ENCODE data around the gene IL25. TPM values are rescaled to one million over a fixed set of nuclear protein-coding genes. Genes with fewer than 3 reads are reported as not detected.
"Not testable (repeated sequence)": the region's sequence is repeated elsewhere in the genome, so short reads cannot be mapped to it uniquely, and the experiment has no call there.

IL25 gene
- total RNA-seq, result not detected

DNA sequence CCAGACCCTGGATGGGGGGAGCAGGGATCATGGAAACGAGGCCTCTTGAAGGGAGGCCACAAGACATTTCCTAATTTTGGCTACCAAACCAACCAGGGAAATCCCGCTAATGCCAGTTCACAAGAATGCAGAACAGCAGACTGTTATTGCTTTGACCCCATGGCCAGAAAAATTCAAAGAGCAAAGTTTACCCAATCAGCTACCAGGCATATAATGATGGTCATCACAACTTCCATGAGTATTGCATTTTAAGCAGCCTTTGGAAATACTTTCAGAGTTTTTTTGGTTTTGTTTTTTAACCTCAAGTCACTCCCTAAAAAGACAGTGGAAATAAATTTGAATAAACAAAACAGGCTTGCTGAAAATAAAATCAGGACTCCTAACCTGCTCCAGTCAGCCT lies at the start of gene IL25:
IL25 (plus strand) TSS at position 301 of the 400 bp plus-strand sequence.
- H3K9ac ChIP-seq (ENCODE audit: low read depth in 1 of 3, low read length in 3 of 3), result no peak within 1 kb of the TSS
- H3K27ac ChIP-seq (ENCODE audit: low read depth, low read length), result no peak within 1 kb of the TSS
- H3K4me3 ChIP-seq (ENCODE audit: low read length in 3 of 3), result no peak within 1 kb of the TSS
- no peaks in the 10 kb centered on the region for H3K9me3 ChIP-seq (ENCODE audit: control insufficient read depth in 3 of 3, low read length in 3 of 3)
- H3K4me1 ChIP-seq (ENCODE audit: control insufficient read depth in 3 of 3, insufficient read depth in 3 of 3, low read length in 3 of 3), result no peaks in the 10 kb centered on the region
- H3K27me3 ChIP-seq (ENCODE audit: control insufficient read depth in 3 of 3, insufficient read depth in 3 of 3, low read length in 3 of 3), result peaks cover 0 to 6% (median 6%) of the 10 kb centered on the region in 3 donors
- no peaks in the 10 kb centered on the region for H3K36me3 ChIP-seq (ENCODE audit: control insufficient read depth in 3 of 3, insufficient read depth in 3 of 3, low read length in 3 of 3)

DNA sequence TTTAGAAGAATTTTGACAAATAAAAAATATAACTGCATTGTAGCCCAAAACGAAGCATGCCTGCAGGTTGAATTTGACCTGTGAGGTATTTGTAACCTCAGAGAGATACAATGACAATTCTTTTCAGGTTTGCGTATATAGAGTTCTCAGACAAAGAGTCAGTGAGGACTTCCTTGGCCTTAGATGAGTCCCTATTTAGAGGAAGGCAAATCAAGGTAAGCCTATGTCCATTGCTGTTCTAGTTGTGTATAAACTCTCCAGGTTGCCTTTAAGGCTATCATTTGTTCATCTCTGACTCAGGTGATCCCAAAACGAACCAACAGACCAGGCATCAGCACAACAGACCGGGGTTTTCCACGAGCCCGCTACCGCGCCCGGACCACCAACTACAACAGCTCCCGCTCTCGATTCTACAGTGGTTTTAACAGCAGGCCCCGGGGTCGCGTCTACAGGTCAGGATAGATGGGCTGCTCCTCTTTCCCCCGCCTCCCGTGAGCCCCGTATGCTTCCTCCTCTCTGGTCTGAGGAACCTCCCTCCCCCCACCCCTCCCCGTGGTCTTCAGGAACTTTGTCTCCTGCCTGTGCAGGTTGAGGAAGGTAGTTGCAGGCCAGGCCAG lies 48.7 kb upstream of the IL25 start:
- no peaks in the 10 kb centered on the region for H3K9me3 ChIP-seq (ENCODE audit: control insufficient read depth in 3 of 3, low read length in 3 of 3)
- no peaks in the 10 kb centered on the region for H3K27me3 ChIP-seq (ENCODE audit: control insufficient read depth in 3 of 3, insufficient read depth in 3 of 3, low read length in 3 of 3)
- H3K36me3 ChIP-seq (ENCODE audit: control insufficient read depth in 3 of 3, insufficient read depth in 3 of 3, low read length in 3 of 3), result peaks cover 20 to 27% (median 23%) of the 10 kb centered on the region in 3 donors
- no peak overlapping the region for H3K9ac ChIP-seq (ENCODE audit: low read depth in 1 of 3, low read length in 3 of 3)
- no peak overlapping the region for H3K4me3 ChIP-seq (ENCODE audit: low read length in 3 of 3)
- H3K4me1 ChIP-seq (ENCODE audit: control insufficient read depth in 3 of 3, insufficient read depth in 3 of 3, low read length in 3 of 3), result peaks cover 20 to 22% (median 22%) of the 10 kb centered on the region in 3 donors
- H3K27ac ChIP-seq (ENCODE audit: low read depth, low read length), result no peak overlapping the region

DNA sequence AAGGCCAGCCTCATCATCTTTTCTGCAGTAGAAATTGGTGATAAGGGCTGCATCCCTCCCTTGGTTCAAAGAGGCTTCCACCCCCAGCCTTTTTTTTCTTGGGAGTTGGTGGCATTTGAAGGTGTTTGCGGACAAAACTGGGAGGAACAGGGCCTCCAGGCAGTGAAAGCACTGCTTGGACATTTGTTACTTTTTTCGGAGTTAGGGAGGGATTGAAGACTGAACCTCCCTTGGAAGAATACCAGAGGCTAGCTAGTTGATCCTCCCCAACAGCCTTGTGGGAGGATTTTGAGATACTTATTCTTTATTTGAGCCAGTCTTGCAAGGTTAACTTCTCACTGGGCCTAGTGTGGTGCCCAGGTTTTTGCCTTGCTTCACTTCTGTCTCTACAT lies 48.2 kb upstream of the IL25 start:
- Histone ChIP-seq H3K27ac (ENCODE audit: low read depth, low read length) (no peak overlapping the region), H3K27me3 (ENCODE audit: control insufficient read depth in 3 of 3, insufficient read depth in 3 of 3, low read length in 3 of 3) (no peaks in the 10 kb centered on the region), H3K4me3 (ENCODE audit: low read length in 3 of 3) (no peak overlapping the region), H3K9ac (ENCODE audit: low read depth in 1 of 3, low read length in 3 of 3) (no peak overlapping the region), H3K4me1 (ENCODE audit: control insufficient read depth in 3 of 3, insufficient read depth in 3 of 3, low read length in 3 of 3) (peaks cover 20 to 22% (median 22%) of the 10 kb centered on the region in 3 donors), H3K9me3 (ENCODE audit: control insufficient read depth in 3 of 3, low read length in 3 of 3) (no peaks in the 10 kb centered on the region), H3K36me3 (ENCODE audit: control insufficient read depth in 3 of 3, insufficient read depth in 3 of 3, low read length in 3 of 3) (peaks cover 20 to 27% (median 23%) of the 10 kb centered on the region in 3 donors)

DNA sequence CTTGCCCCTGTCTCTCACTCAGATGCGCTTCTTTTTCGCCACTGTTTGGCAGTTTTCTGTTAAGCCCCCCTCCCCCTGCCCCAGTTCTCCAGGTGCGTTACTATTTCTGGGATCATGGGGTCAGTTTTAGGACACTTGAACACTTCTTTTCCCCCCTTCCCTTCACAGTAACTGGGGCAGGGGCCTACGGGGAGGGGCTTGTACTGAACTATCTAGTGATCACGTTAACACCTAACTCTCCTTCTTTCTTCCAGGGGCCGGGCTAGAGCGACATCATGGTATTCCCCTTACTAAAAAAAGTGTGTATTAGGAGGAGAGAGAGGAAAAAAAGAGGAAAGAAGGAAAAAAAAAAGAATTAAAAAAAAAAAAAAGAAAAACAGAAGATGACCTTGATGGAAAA lies 47.6 kb upstream of the IL25 start:
- H3K9ac ChIP-seq (ENCODE audit: low read depth in 1 of 3, low read length in 3 of 3), result no peak overlapping the region
- H3K9me3 ChIP-seq (ENCODE audit: control insufficient read depth in 3 of 3, low read length in 3 of 3), result no peaks in the 10 kb centered on the region
- H3K4me3 ChIP-seq (ENCODE audit: low read length in 3 of 3), result no peak overlapping the region
- peaks cover 20 to 27% (median 23%) of the 10 kb centered on the region in 3 donors for H3K36me3 ChIP-seq (ENCODE audit: control insufficient read depth in 3 of 3, insufficient read depth in 3 of 3, low read length in 3 of 3)
- no peak overlapping the region for H3K27ac ChIP-seq (ENCODE audit: low read depth, low read length)
- peaks cover 20 to 22% (median 22%) of the 10 kb centered on the region in 3 donors for H3K4me1 ChIP-seq (ENCODE audit: control insufficient read depth in 3 of 3, insufficient read depth in 3 of 3, low read length in 3 of 3)
- H3K27me3 ChIP-seq (ENCODE audit: control insufficient read depth in 3 of 3, insufficient read depth in 3 of 3, low read length in 3 of 3), result no peaks in the 10 kb centered on the region

DNA sequence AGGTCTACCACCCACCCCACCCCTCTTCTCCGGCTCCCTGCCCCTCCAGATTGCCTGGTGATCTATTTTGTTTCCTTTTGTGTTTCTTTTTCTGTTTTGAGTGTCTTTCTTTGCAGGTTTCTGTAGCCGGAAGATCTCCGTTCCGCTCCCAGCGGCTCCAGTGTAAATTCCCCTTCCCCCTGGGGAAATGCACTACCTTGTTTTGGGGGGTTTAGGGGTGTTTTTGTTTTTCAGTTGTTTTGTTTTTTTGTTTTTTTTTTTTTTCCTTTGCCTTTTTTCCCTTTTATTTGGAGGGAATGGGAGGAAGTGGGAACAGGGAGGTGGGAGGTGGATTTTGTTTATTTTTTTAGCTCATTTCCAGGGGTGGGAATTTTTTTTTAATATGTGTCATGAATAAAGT lies 46.9 kb upstream of the IL25 start:
- not testable (repeated sequence) for H3K9me3 ChIP-seq (ENCODE audit: control insufficient read depth in 3 of 3, low read length in 3 of 3); H3K9ac ChIP-seq (ENCODE audit: low read depth in 1 of 3, low read length in 3 of 3); H3K27ac ChIP-seq (ENCODE audit: low read depth, low read length); H3K4me3 ChIP-seq (ENCODE audit: low read length in 3 of 3); H3K27me3 ChIP-seq (ENCODE audit: control insufficient read depth in 3 of 3, insufficient read depth in 3 of 3, low read length in 3 of 3)
- Histone ChIP-seq H3K36me3 (ENCODE audit: control insufficient read depth in 3 of 3, insufficient read depth in 3 of 3, low read length in 3 of 3) (peaks cover 20 to 27% (median 23%) of the 10 kb centered on the region in 3 donors), H3K4me1 (ENCODE audit: control insufficient read depth in 3 of 3, insufficient read depth in 3 of 3, low read length in 3 of 3) (peaks cover 14 to 16% (median 15%) of the 10 kb centered on the region in 3 donors)

DNA sequence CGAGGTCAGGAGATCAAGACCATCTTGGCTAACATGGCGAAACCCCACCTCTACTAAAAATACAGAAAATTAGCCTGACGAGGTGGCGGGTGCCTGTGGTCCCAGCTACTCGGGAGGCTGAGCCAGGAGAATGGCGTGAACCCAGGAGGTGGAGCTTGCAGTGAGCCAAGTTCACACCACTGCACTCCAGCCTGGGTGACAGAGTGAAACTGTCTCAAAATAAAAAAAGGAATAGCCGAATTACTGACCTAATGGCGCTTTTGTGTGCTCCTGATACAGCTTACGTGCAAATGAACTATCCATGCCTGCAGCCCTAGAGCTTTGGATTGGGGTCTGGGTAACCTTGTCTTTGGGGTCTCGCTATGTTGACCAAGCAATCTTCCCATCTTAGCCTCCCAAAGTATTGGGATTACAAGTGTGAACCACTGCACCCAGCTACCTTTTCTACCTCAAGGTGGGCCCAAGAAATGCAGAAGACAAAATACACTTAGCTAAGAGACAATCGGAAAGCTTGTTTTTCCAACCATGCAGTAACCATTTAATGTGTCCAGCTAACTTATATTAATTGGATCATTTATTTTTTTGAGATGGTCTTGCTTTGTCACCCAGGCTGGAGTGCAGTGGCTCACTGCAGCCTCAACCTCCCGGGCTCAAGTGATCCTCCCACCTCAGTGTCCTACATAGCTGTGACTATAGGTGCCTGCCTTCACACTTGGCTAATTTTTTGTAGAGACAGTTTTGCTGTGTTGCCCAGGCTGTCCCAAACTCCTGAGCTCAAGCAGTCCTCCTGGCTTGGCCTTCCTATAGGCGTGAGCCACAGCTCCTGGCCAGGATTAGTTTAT lies 45.9 kb upstream of the IL25 start:
- peaks cover 20 to 27% (median 23%) of the 10 kb centered on the region in 3 donors for H3K36me3 ChIP-seq (ENCODE audit: control insufficient read depth in 3 of 3, insufficient read depth in 3 of 3, low read length in 3 of 3)
- no peak overlapping the region for H3K27ac ChIP-seq (ENCODE audit: low read depth, low read length)
- peaks cover 14 to 16% (median 15%) of the 10 kb centered on the region in 3 donors for H3K4me1 ChIP-seq (ENCODE audit: control insufficient read depth in 3 of 3, insufficient read depth in 3 of 3, low read length in 3 of 3)
- no peaks in the 10 kb centered on the region for H3K27me3 ChIP-seq (ENCODE audit: control insufficient read depth in 3 of 3, insufficient read depth in 3 of 3, low read length in 3 of 3)
- H3K4me3 ChIP-seq (ENCODE audit: low read length in 3 of 3), result no peak overlapping the region
- no peak overlapping the region for H3K9ac ChIP-seq (ENCODE audit: low read depth in 1 of 3, low read length in 3 of 3)
- no peaks in the 10 kb centered on the region for H3K9me3 ChIP-seq (ENCODE audit: control insufficient read depth in 3 of 3, low read length in 3 of 3)

DNA sequence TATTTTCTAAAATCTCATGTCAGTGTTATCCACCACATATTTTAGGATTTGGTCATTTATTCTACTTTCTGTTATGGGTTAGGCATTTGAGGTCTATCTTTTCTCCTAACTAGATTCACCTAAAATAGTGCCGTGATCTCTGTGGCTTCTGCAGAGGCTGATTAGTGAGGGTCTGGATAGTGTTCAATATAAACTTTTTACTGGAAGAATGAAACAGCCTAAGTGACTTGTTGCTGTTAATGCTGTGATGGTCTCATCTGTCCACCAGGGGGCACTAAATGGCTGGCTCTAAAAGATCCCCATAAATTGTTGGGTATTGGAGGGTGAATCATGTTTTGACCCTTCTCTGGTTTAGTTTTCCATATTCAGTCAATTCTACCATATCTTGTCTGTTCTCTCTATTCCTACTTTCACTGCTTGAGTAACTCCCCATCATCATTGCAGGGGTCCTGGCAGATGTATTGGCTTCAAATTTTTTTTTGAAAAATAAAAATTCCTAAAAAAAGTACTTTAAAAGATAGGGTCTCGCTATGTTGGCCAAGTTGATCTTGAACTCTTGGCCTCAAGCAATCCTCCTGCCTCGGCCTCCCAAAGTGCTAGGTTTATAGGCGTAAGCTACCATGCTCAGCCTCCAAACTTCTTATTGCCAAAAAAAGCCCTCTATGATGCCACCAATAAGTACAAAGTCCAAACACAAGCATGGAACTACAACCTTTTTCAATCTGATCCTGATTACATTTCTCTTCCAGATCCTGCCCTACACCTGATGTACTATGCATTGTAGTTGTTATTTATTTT lies 44.5 kb upstream of the IL25 start:
- no peaks in the 10 kb centered on the region for H3K9me3 ChIP-seq (ENCODE audit: control insufficient read depth in 3 of 3, low read length in 3 of 3)
- peaks cover 18 to 21% (median 19%) of the 10 kb centered on the region in 3 donors for H3K36me3 ChIP-seq (ENCODE audit: control insufficient read depth in 3 of 3, insufficient read depth in 3 of 3, low read length in 3 of 3)
- H3K27ac ChIP-seq (ENCODE audit: low read depth, low read length), result no peak overlapping the region
- peaks cover 2 to 4% (median 2%) of the 10 kb centered on the region in 3 donors for H3K4me1 ChIP-seq (ENCODE audit: control insufficient read depth in 3 of 3, insufficient read depth in 3 of 3, low read length in 3 of 3)
- no peak overlapping the region for H3K9ac ChIP-seq (ENCODE audit: low read depth in 1 of 3, low read length in 3 of 3)
- no peaks in the 10 kb centered on the region for H3K27me3 ChIP-seq (ENCODE audit: control insufficient read depth in 3 of 3, insufficient read depth in 3 of 3, low read length in 3 of 3)
- H3K4me3 ChIP-seq (ENCODE audit: low read length in 3 of 3), result no peak overlapping the region

DNA sequence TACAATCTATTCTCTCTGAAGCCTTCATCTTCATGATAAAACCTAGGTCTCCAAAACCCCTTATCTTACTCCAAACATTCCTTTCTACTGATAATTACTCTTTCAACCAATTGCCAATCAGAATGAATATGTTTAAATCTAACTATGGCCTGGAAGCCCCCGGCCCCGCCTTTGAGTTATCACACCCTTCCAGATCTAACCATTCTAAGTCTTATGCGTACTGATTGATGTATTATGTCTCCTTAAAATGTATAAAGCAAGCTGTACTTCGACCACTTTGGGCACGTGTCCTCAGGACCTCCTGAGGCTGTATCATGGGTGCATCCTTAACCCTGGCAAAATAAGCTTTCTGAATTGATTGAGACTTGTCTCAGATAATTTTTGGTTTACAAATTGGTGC lies 37.0 kb upstream of the IL25 start:
- Histone ChIP-seq H3K9ac (ENCODE audit: low read depth in 1 of 3, low read length in 3 of 3) (no peak overlapping the region), H3K4me1 (ENCODE audit: control insufficient read depth in 3 of 3, insufficient read depth in 3 of 3, low read length in 3 of 3) (no peaks in the 10 kb centered on the region), H3K9me3 (ENCODE audit: control insufficient read depth in 3 of 3, low read length in 3 of 3) (no peaks in the 10 kb centered on the region), H3K27ac (ENCODE audit: low read depth, low read length) (no peak overlapping the region), H3K4me3 (ENCODE audit: low read length in 3 of 3) (no peak overlapping the region), H3K36me3 (ENCODE audit: control insufficient read depth in 3 of 3, insufficient read depth in 3 of 3, low read length in 3 of 3) (no peaks in the 10 kb centered on the region), H3K27me3 (ENCODE audit: control insufficient read depth in 3 of 3, insufficient read depth in 3 of 3, low read length in 3 of 3) (peaks cover 0 to 2% (median 0%) of the 10 kb centered on the region in 3 donors)

DNA sequence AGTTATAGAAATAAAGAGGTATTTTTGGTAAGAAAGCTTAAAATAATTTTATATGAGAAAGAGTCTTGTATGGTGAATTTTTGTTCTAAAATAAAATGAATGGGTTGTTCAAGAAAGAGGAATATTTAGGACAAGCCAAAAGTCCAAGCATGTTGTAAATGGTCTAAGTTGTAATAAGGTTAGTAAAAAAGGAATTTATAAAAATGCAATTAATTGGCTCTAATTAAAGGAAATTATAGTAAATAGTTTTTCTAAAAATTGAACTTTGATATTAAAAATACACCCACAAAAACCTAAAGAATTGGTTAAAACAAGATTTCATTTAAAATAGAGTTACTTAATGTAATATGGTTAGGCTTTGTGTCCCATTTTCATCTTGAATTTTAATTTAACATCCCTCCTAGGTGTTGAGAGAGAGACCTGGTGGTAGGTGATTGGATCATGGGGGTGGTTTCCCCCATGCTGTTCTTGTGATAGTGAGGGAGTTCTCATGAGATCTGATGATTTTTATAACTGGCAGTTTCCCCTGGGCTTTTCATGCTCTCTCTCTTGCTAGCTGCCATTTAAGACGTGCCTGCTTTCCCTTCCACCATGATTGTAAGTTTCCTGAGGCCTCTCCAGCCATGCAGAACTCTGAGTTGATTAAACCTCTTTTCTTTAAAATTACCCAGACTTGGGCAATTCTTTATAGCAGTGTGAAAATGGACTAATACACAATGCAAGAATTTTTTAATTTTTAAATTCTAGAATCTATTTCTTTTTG lies 32.9 kb upstream of the IL25 start:
- H3K27ac ChIP-seq (ENCODE audit: low read depth, low read length), result no peak overlapping the region
- no peak overlapping the region for H3K4me3 ChIP-seq (ENCODE audit: low read length in 3 of 3)
- H3K9ac ChIP-seq (ENCODE audit: low read depth in 1 of 3, low read length in 3 of 3), result no peak overlapping the region
- H3K4me1 ChIP-seq (ENCODE audit: control insufficient read depth in 3 of 3, insufficient read depth in 3 of 3, low read length in 3 of 3), result no peaks in the 10 kb centered on the region
- H3K36me3 ChIP-seq (ENCODE audit: control insufficient read depth in 3 of 3, insufficient read depth in 3 of 3, low read length in 3 of 3), result no peaks in the 10 kb centered on the region
- no peaks in the 10 kb centered on the region for H3K9me3 ChIP-seq (ENCODE audit: control insufficient read depth in 3 of 3, low read length in 3 of 3)
- peaks cover 0 to 2% (median 0%) of the 10 kb centered on the region in 3 donors for H3K27me3 ChIP-seq (ENCODE audit: control insufficient read depth in 3 of 3, insufficient read depth in 3 of 3, low read length in 3 of 3)
